HepG2 (cell line): ENCODE results near the gene VAV2. TPM values are rescaled to one million over a fixed set of nuclear protein-coding genes. Genes with fewer than 3 reads are reported as not detected.

ENCODE experiments used
- ATAC-seq: fragments of 200-7000 bp; cut with Tn5 transposase; 3 replicates; pipeline ENCODE4 v1.9.1; 2020; ENCODE audit warnings: mild to moderate bottlenecking, moderate library complexity
- BruUV-seq: library from RNA; stranded (reverse); fragments of 400-500 nt; replicated peaks from 2 replicates; lab custom pipeline; 2021; lab: Mats Ljungman, UMichigan
- CTCF ChIA-PET: fragments of 300-600 bp; formaldehyde crosslinking; extraction: SDS; loops from one replicate; lab custom pipeline; 2021; ENCODE audit warnings: low total read pairs, inconsistent platforms, low intra/inter-chr PET ratio; lab: Yijun Ruan, JAX
- POLR2A ChIA-PET: fragments of 350-600 bp; sonication (Branson Sonifier 250); formaldehyde crosslinking; loops from one replicate; lab custom pipeline; 2020; ENCODE audit warnings: antibody characterized with exemption, inconsistent platforms; lab: Yijun Ruan, JAX
- DNase-seq: peaks from one replicate; pipeline ENCODE4 v3.0.0-alpha.2; 2015; ENCODE audit warnings: low spot score
- FAIRE-seq: peaks from 3 replicates; lab custom pipeline; 2011; peaks lifted over from hg19 to GRCh38; lab: Jason Lieb, UNC
- H2AFZ ChIP-seq: one replicate; pipeline ENCODE4 v1.6.1; 2011; ENCODE audit warnings: low read length, inconsistent platforms
- H3K27ac ChIP-seq: fragments of 300-600 bp; 3 replicates; pipeline ENCODE4 v1.8.0; 2011; ENCODE audit warnings: mixed run types, mild to moderate bottlenecking, mixed read lengths, low read length, inconsistent platforms; ENCODE audit not compliant: insufficient read depth; ENCODE audit errors: extremely low read length
- H3K27me3 ChIP-seq, 2 experiments: fragments of 200-600 bp in 1 of 2; 2 replicates in 1 of 2; 3 replicates in 1 of 2; pipeline versions ENCODE4 v1.6.0 to v1.8.0; 2011; ENCODE audit warnings: low read length in 2 of 2, mild to moderate bottlenecking in 2 of 2, moderate library complexity in 2 of 2, inconsistent platforms in 1 of 2; ENCODE audit not compliant: insufficient read depth in 2 of 2, control insufficient read depth in 1 of 2
- H3K36me3 ChIP-seq, 2 experiments: fragments of 200-600 bp in 1 of 2; replicated peaks in 1 of 2; 2 replicates in 1 of 2; 3 replicates in 1 of 2; pipeline versions ENCODE4 v1.5.1 to v1.8.0; 2011; ENCODE audit warnings: low read length in 2 of 2, inconsistent platforms in 1 of 2; ENCODE audit not compliant: insufficient read depth in 2 of 2, control insufficient read depth in 1 of 2
- H3K4me1 ChIP-seq: 2 replicates; pipeline ENCODE4 v1.5.1; 2012; ENCODE audit warnings: low read length, inconsistent platforms; ENCODE audit not compliant: insufficient read depth
- H3K4me2 ChIP-seq: 2 replicates; pipeline ENCODE4 v1.6.0; 2011; ENCODE audit warnings: low read depth, low read length, inconsistent platforms
- H3K4me3 ChIP-seq, 3 experiments: fragments of 200-600 bp in 1 of 3; sonication (generic), shearing (Covaris generic) in 1 of 3; replicated peaks in 1 of 3; 2 replicates each; pipeline ENCODE4 v1.5.1; 2011 to 2016; ENCODE audit warnings: low read length in 3 of 3, inconsistent platforms in 2 of 3, low read depth in 2 of 3, mild to moderate bottlenecking in 2 of 3, control low read depth in 1 of 3, mixed read lengths in 1 of 3; ENCODE audit not compliant: insufficient read depth in 1 of 3
- H3K79me2 ChIP-seq: one replicate; pipeline ENCODE4 v1.6.1; 2011; ENCODE audit warnings: low read length, inconsistent platforms; ENCODE audit not compliant: insufficient read depth
- H3K9ac ChIP-seq: 2 replicates; pipeline ENCODE4 v1.6.0; 2011; ENCODE audit warnings: mild to moderate bottlenecking, low read depth, low read length, inconsistent platforms; ENCODE audit not compliant: insufficient read depth
- H3K9me3 ChIP-seq: 2 replicates; pipeline ENCODE4 v1.5.1; 2012; ENCODE audit warnings: mild to moderate bottlenecking, low read length
- H4K20me1 ChIP-seq: 2 replicates; pipeline ENCODE4 v1.6.0; 2011; ENCODE audit warnings: inconsistent platforms, mild to moderate bottlenecking, low read length, moderate library complexity; ENCODE audit not compliant: insufficient read depth
- SRY ChIP-seq: sonication (generic); formaldehyde crosslinking; IDR thresholded peaks from 2 replicates; pipeline ENCODE4 v1.8.0; 2022; ENCODE audit warnings: mild to moderate bottlenecking, missing genetic modification reagents
- ZGPAT ChIP-seq: IDR thresholded peaks from 2 replicates; pipeline ENCODE4 v1.6.1; 2016; ENCODE audit warnings: mild to moderate bottlenecking
- ZNF549 ChIP-seq: sonication (generic); formaldehyde crosslinking; IDR thresholded peaks from 2 replicates; pipeline ENCODE4 v1.5.0; 2020; ENCODE audit warnings: missing genetic modification reagents
- ZNF776 ChIP-seq: sonication (generic); formaldehyde crosslinking; IDR thresholded peaks from 2 replicates; pipeline ENCODE4 v1.4.0; 2020; ENCODE audit warnings: mild to moderate bottlenecking, missing genetic modification reagents
- WGBS: methylation state at CpG from one replicate; pipeline ENCODE4 v1.1.6; 2017; ENCODE audit warnings: low lambda C conversion rate; 5-methylcytosine and 5-hydroxymethylcytosine counted together
- in situ Hi-C: cut with HindIII; loops from 2 replicates; pipeline ENCODE4 v1.10.0; 2017; ENCODE audit warnings: low pct_unique_long_range_greater_than_20kb; ENCODE audit not compliant: extremely low pct_ligation_motif_present
- intact Hi-C: fragments of 100-400 bp; cut with micrococcal nuclease; formaldehyde crosslinking; loops from one replicate; pipeline ENCODE4 v1.10.0; 2022; ENCODE audit not compliant: unreplicated experiment
- polyA plus RNA-seq, 8 experiments: library from polyadenylated mRNA; depleted of rRNA in 3 of 8; stranded (reverse) in 7 of 8; unstranded in 1 of 8; fragments of >200 nt; fragmentation: Illumina TruSeq in 4 of 8; extraction: Trizol in 4 of 8; gene quantifications; 2 replicates each; pipeline versions ENCODE4 v1.2.1 to v1.2.3, GENCODE V29; 2011 to 2016; ENCODE audit warnings: low read depth in 4 of 8, missing spikeins in 1 of 8, mixed read lengths in 1 of 8; ENCODE audit not compliant: insufficient read depth in 1 of 8
- total RNA-seq, 5 experiments: library from RNA; depleted of rRNA; stranded (reverse); fragments of >200 nt; fragmentation: Illumina TruSeq; extraction: Trizol; gene quantifications; 2 replicates each; pipeline ENCODE4 v1.2.3, GENCODE V29; 2016; ENCODE audit warnings: low read depth in 1 of 5
- TF ChIP-seq, protein P1 (sequence below): sonication (generic); formaldehyde crosslinking; IDR thresholded peaks from 2 replicates; pipeline ENCODE4 v1.8.1; 2023; ENCODE audit warnings: mild to moderate bottlenecking, missing genetic modification reagents, borderline replicate concordance

Gene VAV2
- total and polyA plus RNA-seq, 2 of the 13 experiments (the other 11 are each of a cell fraction or from before 2014, with no cell fraction given) = 22.5 to 22.9 TPM

DNA sequence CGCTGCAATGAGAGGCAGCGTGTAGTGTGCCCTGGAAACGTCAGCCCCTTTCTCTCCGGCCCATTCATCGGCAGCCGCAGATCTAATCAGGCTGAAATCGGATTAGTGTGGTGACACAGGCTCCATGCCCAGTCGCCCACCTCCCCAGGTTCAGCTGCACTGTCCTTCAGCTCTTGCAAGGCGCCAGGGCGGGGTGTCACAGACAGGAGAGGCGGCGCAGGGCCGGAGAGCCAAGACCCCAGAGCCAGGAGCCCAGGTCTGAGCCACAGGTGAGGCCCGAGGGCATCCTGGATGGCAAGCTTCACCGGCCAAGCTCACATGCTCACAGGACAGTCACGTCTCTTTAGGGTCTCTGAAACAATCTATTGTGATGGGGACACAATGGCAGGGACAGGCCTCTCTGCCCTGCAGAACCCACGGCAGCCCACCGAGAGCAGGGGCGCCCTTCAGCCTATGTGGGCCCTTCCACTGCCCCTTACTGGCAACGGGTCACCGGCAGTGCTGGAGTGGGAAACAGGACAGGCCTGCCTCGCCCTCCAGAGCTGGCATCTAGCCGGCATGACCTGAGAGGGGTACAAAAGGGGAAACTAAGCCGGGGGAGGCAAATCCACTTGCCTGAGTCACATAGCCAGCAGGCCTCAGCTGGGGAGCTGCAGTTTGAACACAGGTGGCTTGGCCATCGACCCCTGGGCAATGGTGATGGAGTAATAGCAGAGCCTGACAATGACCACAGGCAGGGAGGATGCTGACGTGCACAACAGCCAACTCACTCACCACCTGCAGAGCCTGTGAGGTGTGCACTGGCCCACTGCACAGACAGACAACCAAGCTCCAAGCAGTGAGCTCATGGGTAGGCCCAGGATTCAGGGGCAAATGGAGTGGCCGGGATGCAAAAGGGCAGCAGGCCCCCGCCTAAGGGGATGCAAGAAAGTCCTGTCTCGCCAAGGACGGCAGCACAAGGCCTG is 48.1 kb downstream of the VAV2 start:
- peaks cover 7 to 27% of the 10 kb centered on the region in 2 experiments; a peak in 4 of 5 replicates for H3K36me3 ChIP-seq
- H2AFZ ChIP-seq = no peak overlapping the region
- no peak for ATAC-seq
- in situ Hi-C loops = no loop called here
- H3K79me2 ChIP-seq = peaks cover 70% of the 10 kb centered on the region
- POLR2A ChIA-PET = interaction anchor here (0.6 kb wide), 1 partner anchor 35 kb away, joined by 3 read pairs; no protein-coding TSS in a partner anchor
- H3K9me3 ChIP-seq = no peaks in the 10 kb centered on the region
- no peak for TF ChIP-seq SRY (CRISPR knock-in tag)
- TF ChIP-seq, protein P1, sequence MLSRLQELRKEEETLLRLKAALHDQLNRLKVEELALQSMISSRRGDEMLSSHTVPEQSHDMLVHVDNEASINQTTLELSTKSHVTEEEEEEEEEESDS (CRISPR knock-in tag) = no peak
- 0 out of 2 replicates have a peak, but pooled peaks have one; percentile 13 for TF ChIP-seq ZNF776
- no peak for TF ChIP-seq ZNF549 (CRISPR knock-in tag)
- no peak for TF ChIP-seq ZGPAT (CRISPR knock-in tag)
- 100% methylated on average over 9 of the region's 30 CpGs for WGBS
- H4K20me1 ChIP-seq = peaks cover 22% of the 10 kb centered on the region; the same call in 1 of the 2 replicates
- no TSS peak for BruUV-seq
- H3K27me3 ChIP-seq = no peaks in the 10 kb centered on the region
- no peak for DNase-seq
- FAIRE-seq = no peak
- no peak overlapping the region for H3K4me2 ChIP-seq
- intact Hi-C loops = no loop called here
- H3K4me1 ChIP-seq = no peaks in the 10 kb centered on the region
- no peak overlapping the region for H3K4me3 ChIP-seq
- H3K27ac ChIP-seq = no peak overlapping the region
- CTCF ChIA-PET = no interaction called here
- no peak overlapping the region for H3K9ac ChIP-seq
